NCI-H2196 treated with DMSO at 0.1 percent for 48 hours (cell line): ENCODE data around the gene POLR2M.

Experiments
- DNase-seq: peaks from one replicate; lab custom pipeline; 2025; ENCODE audit not compliant: unreplicated experiment; lab: John Stamatoyannopoulos, UW

The POLR2M gene

DNA sequence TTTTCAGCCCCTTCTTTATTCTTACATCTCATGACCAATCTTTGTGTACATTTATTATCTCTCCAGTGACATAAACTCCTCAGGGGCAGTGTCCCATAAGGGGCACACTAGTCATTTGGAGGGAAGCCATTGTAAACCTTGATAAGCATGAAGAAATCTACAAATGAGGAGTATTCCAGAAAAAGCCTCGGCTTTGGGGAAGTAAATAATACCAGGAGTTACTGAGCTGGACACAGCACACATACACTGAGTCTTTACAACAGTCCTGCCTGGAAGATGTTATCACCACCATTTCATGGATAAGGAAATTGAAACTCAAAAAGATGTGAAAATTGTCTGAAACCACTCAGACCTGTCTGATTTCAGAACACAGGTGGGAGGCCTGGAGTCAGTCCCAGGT is 15.4 kb upstream of the POLR2M start:
- no peak for DNase-seq

DNA sequence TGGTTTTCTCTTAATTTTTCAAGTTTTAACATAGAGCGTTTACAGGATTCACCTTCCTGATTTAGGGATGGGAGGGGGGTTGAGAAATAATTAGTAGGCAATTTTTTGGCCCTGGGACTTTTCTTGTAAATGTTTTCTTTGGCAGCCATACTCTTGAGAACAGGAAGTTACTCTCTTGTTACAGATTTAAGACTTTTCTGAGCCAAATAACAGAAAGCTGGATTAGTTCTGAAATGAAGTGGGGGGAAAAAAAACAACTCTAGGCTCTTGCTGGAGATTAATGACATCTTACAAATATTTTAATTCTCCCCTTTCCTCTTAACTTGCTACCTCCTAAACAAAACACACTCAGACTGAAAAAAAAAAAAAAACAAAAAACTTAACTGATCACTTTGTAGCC is 13.8 kb upstream of the POLR2M start:
- DNase-seq: no peak

DNA sequence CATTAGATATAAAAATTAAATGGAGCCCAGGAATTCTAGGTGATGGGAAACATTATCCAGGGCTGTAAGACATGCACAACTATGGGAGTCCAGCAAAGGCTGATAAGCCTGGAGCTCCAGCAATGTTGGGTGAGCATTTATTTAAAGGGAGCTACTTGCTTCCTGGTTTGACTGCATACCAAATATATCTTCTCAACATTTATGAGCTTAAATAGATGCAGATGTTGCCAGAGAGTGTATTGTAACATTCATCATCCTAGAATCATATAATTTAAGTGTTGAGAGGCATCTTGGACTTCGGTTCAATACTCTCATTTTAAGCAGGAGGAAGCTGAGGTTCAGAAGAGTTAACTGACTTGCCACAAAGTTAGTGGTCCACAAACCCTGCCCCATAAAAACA is 12.2 kb upstream of the POLR2M start:
- DNase-seq: no peak

DNA sequence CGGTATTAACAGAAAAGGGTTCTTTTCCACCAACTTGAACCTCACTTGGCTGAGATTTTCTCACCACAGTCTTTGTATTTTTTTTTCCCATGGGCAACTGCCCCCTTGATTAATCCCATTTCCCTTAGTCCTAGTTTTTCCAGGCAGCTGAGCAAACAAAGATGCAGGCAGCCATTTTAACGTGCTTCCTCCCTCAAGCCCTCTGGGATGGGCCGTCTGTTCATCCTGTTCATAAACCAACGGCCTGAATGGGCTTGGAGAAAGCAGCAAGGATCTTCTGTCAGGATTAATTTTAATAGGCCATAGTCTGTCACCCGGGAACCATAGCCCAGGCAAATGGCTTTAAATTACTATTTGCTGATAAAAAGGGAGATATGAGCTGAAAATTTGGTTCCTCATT is 10.4 kb upstream of the POLR2M start:
- DNase-seq: no peak

DNA sequence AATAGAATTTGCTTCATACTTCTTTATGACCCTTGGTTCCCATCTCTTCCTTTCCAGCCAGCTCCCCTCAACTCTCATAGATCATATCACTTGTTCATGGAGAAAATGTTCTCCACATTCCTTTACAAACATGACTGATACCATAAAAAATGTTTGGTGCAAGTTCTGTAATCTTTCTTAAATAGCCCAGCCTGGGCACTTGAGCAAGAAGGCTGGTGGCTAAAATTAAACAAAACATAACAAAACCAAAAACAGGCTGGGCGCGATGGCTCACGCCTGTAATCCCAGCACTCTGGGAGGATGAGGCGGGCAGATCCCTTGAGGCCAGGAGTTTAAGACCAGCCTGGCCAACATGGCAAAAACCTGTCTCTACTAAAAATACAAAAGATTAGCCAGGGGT is 8.9 kb upstream of the POLR2M start:
- no peak for DNase-seq

DNA sequence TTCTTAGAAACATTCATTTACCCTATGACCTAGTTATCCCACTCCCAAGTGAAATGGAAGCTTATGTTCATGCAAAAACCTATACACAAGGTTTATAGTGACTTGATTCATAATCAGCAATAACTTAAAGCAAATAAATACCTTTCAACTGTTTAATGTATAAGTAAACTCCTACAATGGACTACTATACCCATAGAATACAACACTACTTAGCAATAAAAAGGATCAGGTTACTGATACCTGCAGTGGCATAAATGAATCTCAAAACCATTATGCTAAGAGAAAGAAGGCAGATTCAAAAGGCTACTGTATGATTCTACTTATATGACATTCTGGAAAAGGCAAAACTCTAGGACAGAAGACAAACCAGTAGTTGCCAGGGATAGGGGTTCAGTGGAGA is 8.3 kb upstream of the POLR2M start:
- no peak for DNase-seq

DNA sequence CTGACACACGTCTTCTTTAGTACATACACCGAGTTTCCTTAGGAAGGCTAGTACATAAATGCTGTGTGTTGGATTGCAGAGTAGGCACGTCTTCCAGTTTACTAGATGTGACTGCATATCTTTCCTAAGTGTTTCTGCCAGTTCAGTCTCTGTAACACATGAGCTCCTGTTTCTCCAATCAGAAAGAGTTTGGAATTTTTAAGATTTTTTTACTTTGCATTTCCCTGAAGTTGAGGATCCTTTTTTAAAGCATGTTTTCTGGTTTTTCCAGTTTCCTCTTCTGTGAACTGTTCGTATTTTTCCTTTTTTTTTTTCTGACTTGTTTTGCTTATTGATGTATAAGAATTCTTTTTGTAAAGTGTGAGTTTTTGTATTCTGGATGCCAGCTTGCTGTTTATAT is 7.5 kb upstream of the POLR2M start:
- no peak for DNase-seq

DNA sequence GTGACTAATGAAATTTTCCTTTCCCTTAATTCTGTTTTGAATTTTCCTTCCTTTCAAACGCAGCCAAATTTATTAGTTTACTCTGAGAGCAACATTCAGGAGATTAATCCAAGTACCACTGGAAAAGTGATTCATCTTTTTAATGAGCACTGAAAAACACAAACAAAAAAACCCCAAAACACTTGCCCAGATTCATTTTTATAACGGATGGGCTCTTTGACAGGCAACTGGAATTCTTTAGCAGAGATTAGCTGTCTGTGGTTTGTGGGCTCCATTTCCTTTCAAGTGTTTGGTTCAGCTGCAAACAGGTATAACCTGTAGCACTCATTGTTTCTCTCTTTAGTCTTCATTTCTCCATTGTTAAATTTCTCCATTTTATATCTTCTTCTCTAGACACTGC is 3.1 kb upstream of the POLR2M start:
- DNase-seq: no peak

DNA sequence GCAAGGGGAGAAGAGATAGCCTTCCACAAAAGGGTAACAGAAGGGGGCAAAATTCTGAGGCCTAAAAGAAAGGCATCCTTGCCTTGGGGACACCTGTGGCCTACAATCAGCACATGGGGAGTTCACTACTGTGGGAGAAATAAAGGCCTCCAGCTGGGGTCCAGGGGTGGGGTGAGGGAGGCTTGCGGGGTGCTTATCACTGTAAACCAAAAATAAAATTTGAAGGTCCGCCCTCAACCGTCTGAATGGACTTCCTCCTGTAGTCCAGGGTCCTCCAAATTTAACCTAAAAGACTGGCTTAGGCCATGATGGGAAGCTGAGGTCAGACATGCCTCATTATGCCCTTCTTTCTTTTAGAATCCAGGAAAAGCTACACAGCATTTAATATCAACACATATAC is 2.1 kb upstream of the POLR2M start:
- no peak for DNase-seq

DNA sequence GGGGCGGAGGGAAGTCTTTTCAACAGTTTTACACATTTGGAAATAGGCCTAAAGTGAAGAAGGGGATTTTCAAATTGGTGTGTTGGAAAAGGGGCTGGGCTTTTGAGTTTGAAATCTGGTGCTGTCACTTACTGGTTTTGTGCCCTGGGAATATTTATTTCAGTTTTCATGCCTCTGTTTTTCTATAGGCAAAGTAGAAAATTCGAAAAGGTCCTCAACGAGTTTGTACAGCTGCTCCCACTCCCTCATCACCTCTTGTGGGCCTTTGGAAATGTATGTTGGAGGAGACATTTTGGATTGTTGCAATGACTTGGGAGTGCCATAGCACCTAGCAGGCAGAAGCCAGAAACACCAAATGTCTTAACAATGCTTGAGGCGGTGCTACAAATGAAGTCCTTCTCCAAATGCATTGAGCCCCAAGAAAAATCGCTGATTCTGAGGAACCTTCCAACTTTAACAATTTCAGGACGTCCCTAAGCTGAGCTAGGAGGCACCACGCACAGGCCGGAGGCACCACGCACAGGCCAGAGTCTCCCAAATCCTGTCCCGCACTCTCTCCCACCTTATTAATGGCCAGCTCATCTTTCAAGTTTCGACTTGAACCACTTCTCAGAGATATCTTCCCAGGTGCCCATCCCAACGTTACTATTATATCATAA is 639 bp upstream of the POLR2M start:
- no peak for DNase-seq

DNA sequence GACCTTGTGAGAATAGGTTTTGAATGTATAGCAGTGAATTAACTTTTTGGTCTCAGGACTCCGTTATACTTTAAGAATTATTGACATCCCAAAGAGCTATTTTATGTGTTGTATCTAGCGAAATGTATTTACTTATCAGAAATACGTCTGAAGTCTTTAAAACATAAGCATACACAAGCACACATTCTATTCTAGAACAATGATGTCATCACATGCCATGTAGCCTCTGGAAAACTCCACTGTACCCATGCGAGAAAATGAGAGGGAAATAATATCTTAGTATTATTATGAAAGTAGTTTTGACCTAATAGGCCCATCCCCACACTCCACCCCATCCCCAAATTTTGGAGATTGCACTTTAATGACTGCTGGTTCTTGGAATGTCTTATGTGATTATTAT is 1.5 kb downstream of the POLR2M start:
- no peak for DNase-seq

DNA sequence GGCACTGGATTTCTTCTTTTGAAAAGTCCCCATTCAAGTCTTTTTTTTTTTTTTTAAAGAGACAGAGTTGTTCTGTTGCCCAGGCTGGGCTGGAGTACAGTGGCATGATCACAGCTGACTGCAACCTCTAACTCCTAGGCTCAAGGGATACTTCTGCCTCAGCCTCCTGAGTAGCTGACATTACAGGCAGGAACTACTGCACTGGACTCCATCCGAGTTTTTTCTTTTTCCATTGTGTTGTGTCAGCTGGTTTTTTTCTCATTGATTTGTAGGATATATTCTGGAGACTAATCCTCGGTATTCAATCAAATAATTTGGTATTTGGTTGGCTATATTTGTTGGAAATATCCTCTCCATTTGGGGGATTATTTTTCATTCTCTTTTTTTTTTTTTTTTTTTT is 11.8 kb downstream of the POLR2M start:
- no peak for DNase-seq

DNA sequence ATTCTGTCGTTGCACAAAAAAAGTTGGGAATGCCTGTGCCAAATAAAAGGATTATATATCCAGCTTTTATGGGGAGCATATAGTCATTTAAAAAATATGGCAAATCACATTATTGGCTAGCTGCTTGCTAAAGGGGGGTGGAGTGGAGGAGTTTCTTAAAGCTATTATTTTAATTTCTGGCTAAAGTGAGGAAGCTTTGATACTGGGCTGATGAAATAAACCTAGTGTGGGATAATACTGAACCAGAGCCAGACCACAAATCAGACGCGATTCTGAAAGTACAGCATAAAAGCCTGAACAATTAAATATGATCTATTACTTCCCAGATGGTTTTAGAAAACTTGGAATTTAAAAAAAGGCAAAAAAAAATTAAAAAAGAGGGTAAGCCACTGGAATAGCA is 14.4 kb downstream of the POLR2M start:
- DNase-seq: no peak

DNA sequence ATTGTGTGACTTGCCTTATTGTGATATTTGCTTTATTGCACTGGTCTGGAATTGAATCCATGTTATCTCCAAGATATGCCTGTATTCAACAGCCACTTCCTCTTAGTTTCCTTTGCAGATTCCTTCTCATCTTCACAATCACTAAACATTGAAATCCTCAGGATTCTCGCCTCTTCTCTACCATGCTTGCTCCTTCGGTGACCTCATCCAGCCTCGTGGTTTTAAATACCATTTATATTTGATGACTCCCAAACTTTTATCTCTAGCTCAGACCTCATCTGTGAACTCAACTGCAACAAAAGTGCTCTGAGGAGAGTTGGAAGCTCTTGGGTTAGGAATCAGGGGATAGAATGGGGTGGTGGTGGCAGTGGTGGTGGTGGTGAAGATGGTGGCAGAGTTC is 19.9 kb downstream of the POLR2M start:
- no peak for DNase-seq

DNA sequence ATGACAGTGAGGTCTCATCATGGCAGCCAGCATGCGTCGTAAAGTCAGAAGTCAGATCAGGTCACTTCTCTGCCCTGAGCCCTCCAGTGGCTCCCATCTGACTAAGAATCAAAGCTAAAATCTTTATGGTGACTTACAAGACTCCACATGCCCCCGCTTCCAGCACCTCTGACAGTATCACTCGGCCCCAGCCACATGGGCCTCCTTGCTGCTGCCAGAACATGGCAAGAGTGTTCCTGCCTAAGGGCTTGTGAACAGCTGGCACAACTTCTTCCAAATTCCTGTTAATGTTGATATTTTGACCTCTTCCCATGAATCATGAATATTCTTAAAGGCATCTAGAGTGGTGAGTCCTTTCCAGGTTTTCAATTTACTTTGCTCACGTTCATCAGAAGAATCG is 20.5 kb downstream of the POLR2M start:
- DNase-seq: no peak

DNA sequence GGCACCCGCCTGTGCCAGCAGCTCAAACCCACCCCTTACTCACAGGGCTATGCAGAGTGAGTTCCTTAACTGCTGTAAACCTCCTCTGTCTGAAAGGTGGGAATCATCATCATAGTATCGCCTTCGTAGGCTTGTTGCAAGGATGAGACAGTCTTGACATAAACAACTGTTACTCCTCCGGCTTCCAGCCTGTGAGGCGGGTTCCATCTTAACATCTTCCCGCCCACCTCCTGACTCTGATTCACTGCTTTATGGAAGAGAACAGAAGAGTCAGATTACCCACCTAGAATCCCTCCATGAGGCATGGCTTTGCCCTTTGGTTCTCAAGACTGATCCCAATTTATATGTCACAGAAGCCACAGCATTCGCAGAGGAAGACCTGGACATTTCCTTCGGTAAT is 21.9 kb downstream of the POLR2M start:
- DNase-seq: no peak

DNA sequence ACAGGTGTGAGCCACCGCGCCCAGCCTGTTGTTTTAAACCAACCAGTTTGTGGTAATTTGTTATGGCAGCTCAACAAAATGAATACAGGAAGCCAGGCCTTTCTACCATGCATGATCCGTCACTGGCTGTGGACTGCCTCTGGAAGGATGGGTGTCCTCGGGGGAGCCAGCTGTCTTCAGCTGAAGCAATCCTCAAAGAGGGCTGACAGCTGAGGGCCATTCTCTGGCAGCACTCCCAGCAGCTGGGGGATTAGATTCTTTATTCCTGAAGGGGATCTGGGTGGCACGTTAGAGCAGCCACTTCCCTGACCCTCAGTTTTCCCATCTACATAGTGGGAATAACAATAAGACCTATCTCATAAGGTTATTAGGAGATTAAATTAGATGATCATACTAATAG is 24.4 kb downstream of the POLR2M start:
- no peak for DNase-seq

DNA sequence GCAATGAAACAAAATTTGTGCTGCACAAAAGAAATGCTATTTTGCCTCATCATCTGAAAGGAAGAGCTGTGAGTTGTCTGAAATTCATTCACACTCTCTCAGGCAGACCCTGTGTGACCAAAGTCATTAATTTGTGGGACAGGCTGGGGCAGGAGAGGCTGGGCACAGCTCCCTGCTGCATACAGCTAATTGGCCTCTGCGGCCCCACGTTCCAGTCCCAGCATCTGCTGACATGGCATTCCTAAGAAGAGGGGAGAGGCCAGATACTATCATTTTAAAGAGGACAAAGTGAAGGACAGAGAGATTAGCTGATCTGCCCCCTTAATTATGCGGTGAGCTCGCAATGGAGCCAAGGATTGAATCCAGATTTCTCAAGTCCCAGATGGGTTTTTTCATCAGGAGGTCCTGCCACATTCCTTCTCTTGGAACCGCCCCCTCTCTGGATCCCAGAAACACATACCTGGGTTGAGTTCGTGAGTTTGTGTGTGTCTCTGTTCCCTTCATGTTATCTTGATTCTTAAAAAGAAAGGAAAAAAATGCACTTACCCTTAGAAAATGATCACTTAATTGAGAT is 25.1 kb downstream of the POLR2M start:
- DNase-seq: no peak

DNA sequence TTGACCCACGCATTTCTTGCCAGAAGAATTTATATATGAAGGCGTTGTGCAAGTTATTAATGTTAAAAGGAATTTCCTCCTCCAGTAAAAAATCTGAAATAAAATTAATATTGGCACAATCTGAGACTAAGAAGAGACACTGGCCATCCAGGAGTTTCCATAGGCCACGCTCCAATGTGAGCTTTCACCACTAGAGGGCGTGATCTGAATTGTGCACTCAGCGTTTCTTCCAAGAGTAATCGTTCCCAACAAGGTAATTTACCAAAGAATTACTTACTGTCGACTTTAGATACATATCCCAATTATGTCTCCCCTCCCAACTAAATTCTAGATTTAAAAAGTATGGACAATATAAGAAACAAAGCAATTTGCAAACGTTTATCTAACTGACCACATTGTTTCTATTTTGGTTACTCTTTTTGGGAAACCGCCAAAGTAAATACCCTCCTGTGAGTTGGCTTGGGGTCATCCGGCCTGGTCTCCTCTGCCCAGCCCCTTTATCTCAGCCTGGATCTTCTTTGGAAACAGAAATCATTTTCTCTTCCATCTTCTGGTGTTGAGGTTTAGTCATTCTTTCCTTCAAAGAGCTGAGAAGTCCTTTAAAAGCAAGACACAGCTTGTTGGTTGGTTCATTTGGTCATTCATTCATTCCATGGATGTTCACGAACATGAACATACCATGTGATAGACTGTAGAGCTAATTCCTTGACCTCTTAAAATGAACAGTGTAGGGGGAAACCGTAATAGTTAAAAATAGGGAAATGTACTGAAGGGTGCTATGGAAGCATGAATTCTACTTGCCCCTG is 26.2 kb downstream of the POLR2M start:
- DNase-seq: no peak

DNA sequence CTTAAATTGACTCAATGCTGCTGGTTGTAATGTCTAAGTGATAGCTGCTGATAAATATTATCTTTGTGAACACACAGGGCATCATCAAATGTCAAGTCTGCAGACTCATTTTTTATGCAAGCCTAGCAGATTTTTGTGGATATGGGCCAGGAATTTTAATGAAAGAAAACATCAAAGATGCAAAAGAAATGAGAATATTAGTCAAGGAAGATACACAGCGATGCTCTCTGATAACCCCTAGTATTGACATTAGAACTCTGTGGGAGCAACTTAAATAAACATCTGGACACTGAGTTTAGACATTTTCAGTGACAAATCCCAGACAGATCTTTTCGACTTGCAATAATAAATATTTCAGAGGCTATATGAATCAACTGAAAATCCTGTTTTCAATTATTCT is 28.3 kb downstream of the POLR2M start:
- DNase-seq: no peak

DNA sequence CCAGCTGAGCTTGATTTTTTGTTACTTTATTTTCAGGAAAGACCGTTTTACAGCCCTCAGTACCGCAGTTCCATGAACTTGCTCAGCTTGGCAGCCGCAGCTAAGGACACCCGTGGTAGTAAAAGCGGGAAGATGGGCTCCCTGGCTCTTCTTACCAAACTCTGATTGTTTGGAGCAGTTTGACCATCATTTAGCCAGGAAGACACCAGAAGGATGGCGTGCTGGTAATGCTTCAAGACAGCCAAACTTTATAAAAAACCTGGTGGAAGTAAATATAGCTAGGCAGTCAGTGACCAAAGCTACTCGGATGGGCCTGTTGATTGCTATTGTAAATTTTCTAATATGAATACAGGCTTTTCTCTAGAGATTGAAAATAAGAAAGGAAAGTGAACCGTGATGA is 28.9 kb downstream of the POLR2M start:
- DNase-seq: no peak

DNA sequence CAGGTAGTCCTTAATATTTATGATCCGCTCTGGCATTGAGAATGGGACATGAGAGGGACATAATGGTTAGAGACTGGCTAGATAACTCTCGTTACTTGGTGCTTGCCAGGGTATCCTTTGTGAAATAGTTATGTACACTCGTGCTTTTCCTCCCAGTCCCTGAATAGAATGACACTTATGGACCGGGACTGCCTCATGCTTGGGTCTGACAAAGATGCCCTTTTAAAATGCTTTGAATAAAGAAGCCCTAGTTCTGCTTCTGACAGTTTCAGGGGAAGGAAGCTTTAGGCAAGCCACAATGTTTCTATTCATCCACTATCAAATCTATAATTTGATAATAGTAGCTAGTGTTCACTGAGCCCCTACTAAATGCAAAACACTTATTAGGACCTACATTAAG is 29.4 kb downstream of the POLR2M start:
- DNase-seq: no peak

DNA sequence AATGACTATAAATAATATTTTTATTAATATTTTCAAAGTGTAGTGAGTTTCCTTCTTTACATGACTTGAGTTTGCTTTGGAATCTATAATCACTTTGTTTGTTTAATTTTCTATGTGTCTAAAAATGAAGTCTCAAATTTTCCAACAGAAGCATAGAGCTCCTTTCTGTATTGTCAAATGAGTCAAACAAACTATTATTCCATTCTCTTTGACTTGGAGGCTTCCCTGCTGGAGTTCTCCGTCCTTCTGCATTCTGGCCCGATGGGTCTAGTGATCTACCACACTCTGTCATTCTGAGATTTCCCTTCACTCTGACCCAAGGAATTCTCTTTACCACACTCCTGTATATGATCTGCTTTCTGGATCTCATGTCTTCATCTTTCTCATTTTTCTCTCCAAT is 30.1 kb downstream of the POLR2M start:
- DNase-seq: no peak
